HCT116 (cell line): ENCODE measurements around the gene ACHE.
"Not testable (repeated sequence)": the region's sequence is repeated elsewhere in the genome, so short reads cannot be mapped to it uniquely, and the experiment has no call there.

Experiments
- CTCF ChIP-seq, 3 experiments: fragments of 200-600 bp in 1 of 3; sonication (generic) in 1 of 3; IDR thresholded peaks in 2 of 3; conservative IDR thresholded peaks in 1 of 3; 2 replicates each; pipeline ENCODE4 v1.5.1; 2012 to 2017; ENCODE audit warnings: low read depth in 2 of 3, low read length in 2 of 3, antibody characterized with exemption in 1 of 3, borderline replicate concordance in 1 of 3, control low read depth in 1 of 3, mild to moderate bottlenecking in 1 of 3, mixed read lengths in 1 of 3, mixed run types in 1 of 3, moderate library complexity in 1 of 3; ENCODE audit not compliant: insufficient read depth in 1 of 3
- EZH2phosphoT487 ChIP-seq: fragments of 200-600 bp; IDR thresholded peaks from 2 replicates; pipeline ENCODE4 v1.6.1; 2018; ENCODE audit warnings: antibody characterized with exemption, borderline replicate concordance
- POLR2A ChIP-seq: IDR thresholded peaks from 2 replicates; pipeline ENCODE4 v1.7.0; 2011; ENCODE audit warnings: borderline replicate concordance; ENCODE audit not compliant: insufficient read depth, insufficient read length; ENCODE audit errors: extremely low read depth
- SP1 ChIP-seq: IDR thresholded peaks from 2 replicates; pipeline ENCODE4 v1.6.1; 2012; ENCODE audit warnings: low read depth

- TF ChIP-seq EZH2phosphoT487; CTCF (IDR thresholded peaks at IDR 0.05 in 2 of 3, conservative IDR thresholded peaks at IDR 0.05 in 1 of 3; ENCODE audit: borderline replicate concordance in 1 of 3, insufficient read depth in 1 of 3, low read depth in 2 of 3, low read length in 2 of 3); POLR2A; SP1: not testable (repeated sequence)
Observed at GRCh38 chr7:100854899-100855298, 40.8 kb downstream of the ACHE start.
